ENCODE results near the gene TLNRD1. TPM values are rescaled to one million over a fixed set of nuclear protein-coding genes. Genes with fewer than 3 reads are reported as not detected.

Gene TLNRD1
- total RNA-seq, 1 donor from 2014 or later: 5.7 TPM

GRCh38 chr15:81010086-81010485 lies 9.4 kb downstream of the TLNRD1 start:
- H3K27ac ChIP-seq (ENCODE audit: low read depth, low read length): no peak overlapping the region
- H3K27me3 ChIP-seq (ENCODE audit: control insufficient read depth in 3 of 3, insufficient read depth in 3 of 3, low read length in 3 of 3): peaks cover 0 to 2% (median 0%) of the 10 kb centered on the region in 3 donors
- no peaks in the 10 kb centered on the region for H3K9me3 ChIP-seq (ENCODE audit: control insufficient read depth in 3 of 3, low read length in 3 of 3)
- no peak overlapping the region for H3K9ac ChIP-seq (ENCODE audit: low read depth in 1 of 3, low read length in 3 of 3)
- no peak overlapping the region for H3K4me3 ChIP-seq (ENCODE audit: low read length in 3 of 3)
- H3K4me1 ChIP-seq (ENCODE audit: control insufficient read depth in 3 of 3, insufficient read depth in 3 of 3, low read length in 3 of 3): peaks cover 3 to 9% (median 4%) of the 10 kb centered on the region in 3 donors
- H3K36me3 ChIP-seq (ENCODE audit: control insufficient read depth in 3 of 3, insufficient read depth in 3 of 3, low read length in 3 of 3): no peaks in the 10 kb centered on the region

GRCh38 chr15:81011593-81011992 lies 10.9 kb downstream of the TLNRD1 start:
- Histone ChIP-seq H3K27me3 (ENCODE audit: control insufficient read depth in 3 of 3, insufficient read depth in 3 of 3, low read length in 3 of 3) (peaks cover 0 to 2% (median 0%) of the 10 kb centered on the region in 3 donors), H3K27ac (ENCODE audit: low read depth, low read length) (no peak overlapping the region), H3K36me3 (ENCODE audit: control insufficient read depth in 3 of 3, insufficient read depth in 3 of 3, low read length in 3 of 3) (no peaks in the 10 kb centered on the region), H3K9ac (ENCODE audit: low read depth in 1 of 3, low read length in 3 of 3) (no peak overlapping the region), H3K4me3 (ENCODE audit: low read length in 3 of 3) (no peak overlapping the region), H3K9me3 (ENCODE audit: control insufficient read depth in 3 of 3, low read length in 3 of 3) (no peaks in the 10 kb centered on the region), H3K4me1 (ENCODE audit: control insufficient read depth in 3 of 3, insufficient read depth in 3 of 3, low read length in 3 of 3) (peaks cover 5 to 16% (median 10%) of the 10 kb centered on the region in 3 donors)

GRCh38 chr15:81012588-81012987 lies 11.9 kb downstream of the TLNRD1 start:
- Histone ChIP-seq H3K27ac (ENCODE audit: low read depth, low read length) (no peak overlapping the region), H3K4me3 (ENCODE audit: low read length in 3 of 3) (no peak overlapping the region), H3K4me1 (ENCODE audit: control insufficient read depth in 3 of 3, insufficient read depth in 3 of 3, low read length in 3 of 3) (peaks cover 5 to 15% (median 10%) of the 10 kb centered on the region in 3 donors), H3K9me3 (ENCODE audit: control insufficient read depth in 3 of 3, low read length in 3 of 3) (no peaks in the 10 kb centered on the region), H3K36me3 (ENCODE audit: control insufficient read depth in 3 of 3, insufficient read depth in 3 of 3, low read length in 3 of 3) (no peaks in the 10 kb centered on the region), H3K9ac (ENCODE audit: low read depth in 1 of 3, low read length in 3 of 3) (no peak overlapping the region), H3K27me3 (ENCODE audit: control insufficient read depth in 3 of 3, insufficient read depth in 3 of 3, low read length in 3 of 3) (peaks cover 0 to 2% (median 0%) of the 10 kb centered on the region in 3 donors)

- no peaks in the 10 kb centered on the region for H3K36me3 ChIP-seq (ENCODE audit: control insufficient read depth in 3 of 3, insufficient read depth in 3 of 3, low read length in 3 of 3)
- no peaks in the 10 kb centered on the region for H3K27me3 ChIP-seq (ENCODE audit: control insufficient read depth in 3 of 3, insufficient read depth in 3 of 3, low read length in 3 of 3)
- no peak overlapping the region for H3K9ac ChIP-seq (ENCODE audit: low read depth in 1 of 3, low read length in 3 of 3)
- no peaks in the 10 kb centered on the region for H3K9me3 ChIP-seq (ENCODE audit: control insufficient read depth in 3 of 3, low read length in 3 of 3)
- H3K27ac ChIP-seq (ENCODE audit: low read depth, low read length): no peak overlapping the region
- H3K4me3 ChIP-seq (ENCODE audit: low read length in 3 of 3): no peak overlapping the region
- peaks cover 5 to 13% (median 10%) of the 10 kb centered on the region in 3 donors for H3K4me1 ChIP-seq (ENCODE audit: control insufficient read depth in 3 of 3, insufficient read depth in 3 of 3, low read length in 3 of 3)
These were observed 12.7 kb downstream of the TLNRD1 start for GRCh38 chr15:81013396-81013929.

GRCh38 chr15:81014446-81015093 lies 13.8 kb downstream of the TLNRD1 start:
- no peak overlapping the region for H3K27ac ChIP-seq (ENCODE audit: low read depth, low read length)
- no peaks in the 10 kb centered on the region for H3K27me3 ChIP-seq (ENCODE audit: control insufficient read depth in 3 of 3, insufficient read depth in 3 of 3, low read length in 3 of 3)
- no peak overlapping the region for H3K4me3 ChIP-seq (ENCODE audit: low read length in 3 of 3)
- peaks cover 5 to 13% (median 10%) of the 10 kb centered on the region in 3 donors for H3K4me1 ChIP-seq (ENCODE audit: control insufficient read depth in 3 of 3, insufficient read depth in 3 of 3, low read length in 3 of 3)
- H3K36me3 ChIP-seq (ENCODE audit: control insufficient read depth in 3 of 3, insufficient read depth in 3 of 3, low read length in 3 of 3): no peaks in the 10 kb centered on the region
- no peaks in the 10 kb centered on the region for H3K9me3 ChIP-seq (ENCODE audit: control insufficient read depth in 3 of 3, low read length in 3 of 3)
- no peak overlapping the region for H3K9ac ChIP-seq (ENCODE audit: low read depth in 1 of 3, low read length in 3 of 3)

- no peaks in the 10 kb centered on the region for H3K9me3 ChIP-seq (ENCODE audit: control insufficient read depth in 3 of 3, low read length in 3 of 3)
- no peak overlapping the region for H3K9ac ChIP-seq (ENCODE audit: low read depth in 1 of 3, low read length in 3 of 3)
- peaks cover 5 to 13% (median 10%) of the 10 kb centered on the region in 3 donors for H3K4me1 ChIP-seq (ENCODE audit: control insufficient read depth in 3 of 3, insufficient read depth in 3 of 3, low read length in 3 of 3)
- no peak overlapping the region for H3K27ac ChIP-seq (ENCODE audit: low read depth, low read length)
- no peak overlapping the region for H3K4me3 ChIP-seq (ENCODE audit: low read length in 3 of 3)
- no peaks in the 10 kb centered on the region for H3K27me3 ChIP-seq (ENCODE audit: control insufficient read depth in 3 of 3, insufficient read depth in 3 of 3, low read length in 3 of 3)
- no peaks in the 10 kb centered on the region for H3K36me3 ChIP-seq (ENCODE audit: control insufficient read depth in 3 of 3, insufficient read depth in 3 of 3, low read length in 3 of 3)
These were observed 15.1 kb downstream of the TLNRD1 start for GRCh38 chr15:81015621-81016488.

GRCh38 chr15:81016489-81017068 lies 15.9 kb downstream of the TLNRD1 start:
- Histone ChIP-seq H3K36me3 (ENCODE audit: control insufficient read depth in 3 of 3, insufficient read depth in 3 of 3, low read length in 3 of 3) (no peaks in the 10 kb centered on the region), H3K4me1 (ENCODE audit: control insufficient read depth in 3 of 3, insufficient read depth in 3 of 3, low read length in 3 of 3) (peaks cover 5 to 13% (median 10%) of the 10 kb centered on the region in 3 donors), H3K9ac (ENCODE audit: low read depth in 1 of 3, low read length in 3 of 3) (no peak overlapping the region), H3K4me3 (ENCODE audit: low read length in 3 of 3) (no peak overlapping the region), H3K27me3 (ENCODE audit: control insufficient read depth in 3 of 3, insufficient read depth in 3 of 3, low read length in 3 of 3) (no peaks in the 10 kb centered on the region), H3K27ac (ENCODE audit: low read depth, low read length) (no peak overlapping the region), H3K9me3 (ENCODE audit: control insufficient read depth in 3 of 3, low read length in 3 of 3) (no peaks in the 10 kb centered on the region)

GRCh38 chr15:81018197-81018596 lies 17.5 kb downstream of the TLNRD1 start:
- no peaks in the 10 kb centered on the region for H3K36me3 ChIP-seq (ENCODE audit: control insufficient read depth in 3 of 3, insufficient read depth in 3 of 3, low read length in 3 of 3)
- no peaks in the 10 kb centered on the region for H3K9me3 ChIP-seq (ENCODE audit: control insufficient read depth in 3 of 3, low read length in 3 of 3)
- H3K27me3 ChIP-seq (ENCODE audit: control insufficient read depth in 3 of 3, insufficient read depth in 3 of 3, low read length in 3 of 3): no peaks in the 10 kb centered on the region
- no peak overlapping the region for H3K4me3 ChIP-seq (ENCODE audit: low read length in 3 of 3)
- peaks cover 5 to 13% (median 10%) of the 10 kb centered on the region in 3 donors for H3K4me1 ChIP-seq (ENCODE audit: control insufficient read depth in 3 of 3, insufficient read depth in 3 of 3, low read length in 3 of 3)
- H3K9ac ChIP-seq (ENCODE audit: low read depth in 1 of 3, low read length in 3 of 3): no peak overlapping the region
- H3K27ac ChIP-seq (ENCODE audit: low read depth, low read length): no peak overlapping the region

- H3K9ac ChIP-seq (ENCODE audit: low read depth in 1 of 3, low read length in 3 of 3): no peak overlapping the region
- H3K9me3 ChIP-seq (ENCODE audit: control insufficient read depth in 3 of 3, low read length in 3 of 3): no peaks in the 10 kb centered on the region
- H3K27me3 ChIP-seq (ENCODE audit: control insufficient read depth in 3 of 3, insufficient read depth in 3 of 3, low read length in 3 of 3): no peaks in the 10 kb centered on the region
- H3K4me1 ChIP-seq (ENCODE audit: control insufficient read depth in 3 of 3, insufficient read depth in 3 of 3, low read length in 3 of 3): peaks cover 10 to 14% (median 11%) of the 10 kb centered on the region in 3 donors
- no peaks in the 10 kb centered on the region for H3K36me3 ChIP-seq (ENCODE audit: control insufficient read depth in 3 of 3, insufficient read depth in 3 of 3, low read length in 3 of 3)
- no peak overlapping the region for H3K4me3 ChIP-seq (ENCODE audit: low read length in 3 of 3)
- no peak overlapping the region for H3K27ac ChIP-seq (ENCODE audit: low read depth, low read length)
These were observed 20.6 kb downstream of the TLNRD1 start for GRCh38 chr15:81021321-81021720.

All from skeletal muscle tissue (tissue), 4 donors.